Neural cell (in vitro differentiated cells): ENCODE measurements around the gene SV2C. TPM values are rescaled to one million over a fixed set of nuclear protein-coding genes. Genes with fewer than 3 reads are reported as not detected.

Experiments
- H2AFZ ChIP-seq: fragments of 200-600, 300-800 bp; sonication (generic), shearing (Covaris generic); 2 replicates; pipeline ENCODE4 v1.6.0; 2014; ENCODE audit warnings: low read depth, mild to moderate bottlenecking, antibody characterized with exemption, low read length, moderate library complexity
- H3F3A ChIP-seq: fragments of 200-600 bp; shearing (Covaris generic); 2 replicates; pipeline ENCODE4 v1.6.1; 2016; ENCODE audit warnings: mild to moderate bottlenecking, moderate library complexity, mixed read lengths, antibody characterized with exemption, low read length; ENCODE audit not compliant: insufficient read depth, poor library complexity, severe bottlenecking
- H3K27ac ChIP-seq: fragments of 200-600, 300-800 bp; sonication (generic), shearing (Covaris generic); 2 replicates; pipeline ENCODE4 v1.5.1; 2014; ENCODE audit warnings: mild to moderate bottlenecking, low read length, moderate library complexity
- H3K27me3 ChIP-seq: fragments of 300-800, 200-600 bp; sonication (generic), shearing (Covaris generic); 2 replicates; pipeline ENCODE4 v1.6.0; 2014; ENCODE audit warnings: mild to moderate bottlenecking, low read depth, low read length, moderate library complexity; ENCODE audit not compliant: insufficient read depth
- H3K36me3 ChIP-seq: fragments of 300-800, 200-600 bp; sonication (generic), shearing (Covaris generic); 2 replicates; pipeline ENCODE4 v1.5.1; 2014; ENCODE audit warnings: mild to moderate bottlenecking, antibody characterized with exemption, low read length, moderate library complexity; ENCODE audit not compliant: insufficient read depth
- H3K4me2 ChIP-seq: fragments of 300-800, 200-600 bp; sonication (generic), shearing (Covaris generic); 2 replicates; pipeline ENCODE4 v1.6.0; 2014; ENCODE audit warnings: mild to moderate bottlenecking, low read length
- H3K4me3 ChIP-seq: fragments of 300-800, 200-600 bp; sonication (generic), shearing (Covaris generic); 2 replicates; pipeline ENCODE4 v1.5.1; 2014; ENCODE audit warnings: mild to moderate bottlenecking, low read length, moderate library complexity
- H3K79me2 ChIP-seq: fragments of 200-600 bp; shearing (Covaris generic); replicated peaks from 2 replicates; pipeline ENCODE4 v1.6.0; 2014; ENCODE audit warnings: mild to moderate bottlenecking, low read length, moderate library complexity; ENCODE audit not compliant: insufficient read depth
- H3K9ac ChIP-seq: fragments of 300-800, 200-600 bp; sonication (generic), shearing (Covaris generic); 2 replicates; pipeline ENCODE4 v1.6.1; 2016; ENCODE audit warnings: mild to moderate bottlenecking, low read length, mixed read lengths
- H3K9me2 ChIP-seq: fragments of 200-600 bp; shearing (Covaris generic); 2 replicates; pipeline ENCODE4 v1.6.1; 2016; ENCODE audit warnings: mild to moderate bottlenecking, low read length, mixed read lengths; ENCODE audit not compliant: insufficient read depth
- H3K9me3 ChIP-seq: fragments of 200-600, 300-800 bp; sonication (generic), shearing (Covaris generic); 2 replicates; pipeline ENCODE4 v1.6.1; 2016; ENCODE audit warnings: mild to moderate bottlenecking, mixed run types, low read length, moderate library complexity, mixed read lengths
- H4K20me1 ChIP-seq: fragments of 200-600 bp; shearing (Covaris generic); 2 replicates; pipeline ENCODE4 v1.6.1; 2016; ENCODE audit warnings: mild to moderate bottlenecking, mixed run types; ENCODE audit not compliant: insufficient read depth
- CTCF ChIP-seq: fragments of 450-650 bp; IDR thresholded peaks from 2 replicates; pipeline ENCODE4 v1.5.1; 2014; ENCODE audit warnings: antibody characterized with exemption, mild to moderate bottlenecking, moderate library complexity; ENCODE audit not compliant: poor library complexity, severe bottlenecking
- EP300 ChIP-seq: fragments of 450-650 bp; conservative IDR thresholded peaks from 2 replicates; pipeline ENCODE4 v1.6.1; 2014; ENCODE audit warnings: antibody characterized with exemption, mild to moderate bottlenecking, moderate library complexity; ENCODE audit not compliant: poor library complexity, severe bottlenecking
- EZH2 ChIP-seq: fragments of 200-600, 300-800 bp; shearing (Covaris generic), sonication (generic); IDR thresholded peaks from 2 replicates; pipeline ENCODE4 v1.6.1; 2014; ENCODE audit warnings: antibody characterized with exemption, low read length, borderline replicate concordance, mild to moderate bottlenecking; ENCODE audit not compliant: insufficient read depth, poor library complexity, severe bottlenecking
- MXI1 ChIP-seq: fragments of 450-650 bp; conservative IDR thresholded peaks from 2 replicates; pipeline ENCODE4 v1.6.1; 2014; ENCODE audit warnings: antibody characterized with exemption, mild to moderate bottlenecking; ENCODE audit not compliant: poor library complexity, severe bottlenecking
- POLR2AphosphoS5 ChIP-seq: IDR thresholded peaks from 2 replicates; pipeline ENCODE4 v1.6.1; 2012
- RAD21 ChIP-seq: fragments of 450-650 bp; conservative IDR thresholded peaks from 2 replicates; pipeline ENCODE4 v1.6.1; 2014; ENCODE audit warnings: antibody characterized with exemption, mild to moderate bottlenecking, moderate library complexity
- REST ChIP-seq: IDR thresholded peaks from 2 replicates; pipeline ENCODE4 v1.6.1; 2012; ENCODE audit warnings: borderline replicate concordance
- SMC3 ChIP-seq: fragments of 450-650 bp; conservative IDR thresholded peaks from 2 replicates; pipeline ENCODE4 v1.6.1; 2014; ENCODE audit warnings: antibody characterized with exemption, mild to moderate bottlenecking, moderate library complexity; ENCODE audit not compliant: poor library complexity
- TAF1 ChIP-seq: IDR thresholded peaks from 2 replicates; pipeline ENCODE4 v1.6.1; 2012; ENCODE audit warnings: low read depth
- polyA plus RNA-seq: library from polyadenylated mRNA; depleted of rRNA; stranded (reverse); fragments of >200 nt; gene quantifications from 2 replicates; pipeline ENCODE4 v1.2.3, GENCODE V29; 2014

The SV2C gene
- polyA plus RNA-seq, 1 donor from 2014 or later: 0.45 TPM

DNA sequence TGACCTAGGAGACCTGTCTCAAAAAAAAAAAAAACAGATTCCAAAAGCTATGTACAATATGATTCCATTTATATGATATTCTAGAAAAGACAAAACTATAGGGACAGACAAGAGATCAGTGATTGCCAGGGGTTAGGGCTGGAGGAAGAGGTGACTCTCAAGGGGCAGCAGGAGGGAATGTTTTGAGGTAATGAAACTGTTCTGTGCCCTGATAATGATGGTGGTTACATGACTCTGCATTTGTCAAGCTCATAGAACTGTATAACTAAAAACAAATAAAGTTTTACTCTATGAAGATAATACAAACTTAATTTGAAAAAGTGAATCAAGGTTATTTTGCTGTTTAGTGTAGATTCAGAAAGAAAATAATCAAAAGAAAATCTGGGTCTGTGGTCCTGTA lies 194.6 kb downstream of the SV2C start:
- no peak for TF ChIP-seq EP300
- no peak for TF ChIP-seq POLR2AphosphoS5
- TF ChIP-seq SMC3: no peak
- TF ChIP-seq REST: no peak
- no peak for TF ChIP-seq TAF1
- TF ChIP-seq CTCF: no peak
- TF ChIP-seq RAD21: no peak
- no peak for TF ChIP-seq MXI1
- no peak for TF ChIP-seq EZH2
- Histone ChIP-seq H3K4me2 (no peak overlapping the region), H3F3A (no peaks in the 10 kb centered on the region)

GRCh38 chr5:76278261-76278789 lies 195.1 kb downstream of the SV2C start:
- no peak overlapping the region for H2AFZ ChIP-seq
- no peaks in the 10 kb centered on the region for H4K20me1 ChIP-seq
- no peak overlapping the region for H3K4me3 ChIP-seq
- no peak overlapping the region for H3K27ac ChIP-seq
- no peaks in the 10 kb centered on the region for H3F3A ChIP-seq
- H3K79me2 ChIP-seq: no peaks in the 10 kb centered on the region
- H3K9me3 ChIP-seq: no peaks in the 10 kb centered on the region
- H3K9ac ChIP-seq: no peak overlapping the region
- TF ChIP-seq EZH2 (no peak), MXI1 (no peak), RAD21 (no peak), SMC3 (no peak)
- no peaks in the 10 kb centered on the region for H3K27me3 ChIP-seq
- H3K9me2 ChIP-seq: no peaks in the 10 kb centered on the region
- no peaks in the 10 kb centered on the region for H3K36me3 ChIP-seq
- no peak overlapping the region for H3K4me2 ChIP-seq

More for the DNA sequence above, 194.6 kb downstream of the SV2C start:
- no peaks in the 10 kb centered on the region for H3K9me2 ChIP-seq
- H3K9me3 ChIP-seq: no peaks in the 10 kb centered on the region
- no peak overlapping the region for H3K4me3 ChIP-seq
- no peak overlapping the region for H3K27ac ChIP-seq
- no peak overlapping the region for H3K9ac ChIP-seq
- H2AFZ ChIP-seq: no peak overlapping the region
- no peaks in the 10 kb centered on the region for H3K36me3 ChIP-seq
- no peaks in the 10 kb centered on the region for H3K79me2 ChIP-seq
- no peaks in the 10 kb centered on the region for H3K27me3 ChIP-seq
- H4K20me1 ChIP-seq: no peaks in the 10 kb centered on the region

DNA sequence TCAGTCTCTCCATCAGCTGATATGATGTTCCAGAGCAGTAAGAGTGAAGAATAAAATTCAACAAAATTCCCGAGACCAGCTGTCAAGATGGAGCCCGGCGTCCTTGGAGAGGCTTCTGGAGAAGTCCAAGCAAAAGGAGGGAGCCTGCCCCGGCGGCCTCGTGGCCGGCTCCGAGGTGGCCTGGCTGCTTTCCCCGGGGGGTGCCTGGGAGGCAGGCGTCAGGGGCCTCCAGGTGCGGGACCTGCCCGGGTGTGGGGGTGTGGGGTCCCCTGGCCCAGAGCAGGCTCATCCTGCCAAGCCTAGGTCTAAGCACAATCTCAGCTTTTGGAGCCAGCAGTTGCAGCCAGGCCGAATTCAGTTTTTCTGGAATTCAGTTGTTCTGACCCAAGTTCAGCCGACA lies 197.3 kb downstream of the SV2C start:
- H4K20me1 ChIP-seq: no peaks in the 10 kb centered on the region
- H3K4me2 ChIP-seq: no peak overlapping the region
- no peaks in the 10 kb centered on the region for H3F3A ChIP-seq
- no peaks in the 10 kb centered on the region for H3K36me3 ChIP-seq
- no peak overlapping the region for H3K27ac ChIP-seq
- no peaks in the 10 kb centered on the region for H3K27me3 ChIP-seq
- no peaks in the 10 kb centered on the region for H3K79me2 ChIP-seq
- no peaks in the 10 kb centered on the region for H3K9me2 ChIP-seq
- H2AFZ ChIP-seq: no peak overlapping the region
- H3K9me3 ChIP-seq: no peaks in the 10 kb centered on the region
- H3K4me3 ChIP-seq: no peak overlapping the region
- H3K9ac ChIP-seq: no peak overlapping the region
- TF ChIP-seq POLR2AphosphoS5 (no peak), REST (no peak), EP300 (no peak), TAF1 (no peak), MXI1 (no peak), EZH2 (no peak), RAD21 (no peak), CTCF (no peak), SMC3 (no peak)
